Loucy (cell line): ENCODE data around the gene HOXB3.

Source experiments
- H2AFZ ChIP-seq: fragments of 200-600 bp; sonication (generic); 2 replicates; pipeline ENCODE4 v1.6.0; 2016; ENCODE audit warnings: antibody characterized with exemption, mild to moderate bottlenecking, low read length, moderate library complexity
- H3F3A ChIP-seq: fragments of 200-600 bp; 2 replicates; pipeline ENCODE4 v1.6.0; 2016; ENCODE audit warnings: antibody characterized with exemption, low read depth, mild to moderate bottlenecking
- H3K27me3 ChIP-seq: fragments of 200-600 bp; sonication (generic); 2 replicates; pipeline ENCODE4 v1.6.1; 2014; ENCODE audit warnings: low read length, mild to moderate bottlenecking; ENCODE audit not compliant: insufficient read depth, poor library complexity, severe bottlenecking
- H3K36me3 ChIP-seq: fragments of 200-600 bp; sonication (generic); 2 replicates; pipeline ENCODE4 v1.6.1; 2016; ENCODE audit warnings: low read length; ENCODE audit not compliant: insufficient read depth
- H3K4me1 ChIP-seq: fragments of 200-600 bp; sonication (generic); 2 replicates; pipeline ENCODE4 v1.5.1; 2014; ENCODE audit warnings: low read length, mild to moderate bottlenecking; ENCODE audit not compliant: insufficient read depth, poor library complexity, severe bottlenecking
- H3K4me2 ChIP-seq: fragments of 200-600 bp; sonication (generic); 2 replicates; pipeline ENCODE4 v1.6.0; 2014; ENCODE audit warnings: antibody characterized with exemption, low read length, low read depth, mild to moderate bottlenecking; ENCODE audit not compliant: poor library complexity, severe bottlenecking
- H3K4me3 ChIP-seq: fragments of 200-600 bp; sonication (generic); 2 replicates; pipeline ENCODE4 v1.5.1; 2014; ENCODE audit warnings: low read length, mild to moderate bottlenecking, mixed read lengths; ENCODE audit not compliant: poor library complexity, severe bottlenecking
- H3K79me2 ChIP-seq: fragments of 200-600 bp; sonication (generic); 2 replicates; pipeline ENCODE4 v1.6.1; 2014; ENCODE audit warnings: low read length; ENCODE audit not compliant: insufficient read depth
- H3K9ac ChIP-seq: fragments of 200-600 bp; sonication (generic); 2 replicates; pipeline ENCODE4 v1.6.0; 2014; ENCODE audit warnings: mild to moderate bottlenecking, low read depth, low read length, moderate library complexity; ENCODE audit not compliant: poor library complexity, severe bottlenecking
- H3K9me2 ChIP-seq: fragments of 200-600 bp; sonication (generic); replicated peaks from 2 replicates; pipeline ENCODE4 v1.6.1; 2016; ENCODE audit warnings: low read depth, low read length, mixed read lengths
- H3K9me3 ChIP-seq: fragments of 200-600 bp; sonication (generic); 2 replicates; pipeline ENCODE4 v1.6.1; 2014; ENCODE audit warnings: mild to moderate bottlenecking, antibody characterized with exemption, low read length, low read depth; ENCODE audit not compliant: insufficient read depth
- H4K20me1 ChIP-seq: fragments of 200-600 bp; sonication (generic); 2 replicates; pipeline ENCODE4 v1.6.0; 2014; ENCODE audit warnings: antibody characterized with exemption, low read length, mild to moderate bottlenecking; ENCODE audit not compliant: insufficient read depth, poor library complexity, severe bottlenecking
- CTCF ChIP-seq: fragments of 200-600 bp; sonication (generic); conservative IDR thresholded peaks from 2 replicates; pipeline ENCODE4 v1.5.1; 2014; ENCODE audit warnings: mild to moderate bottlenecking, antibody characterized with exemption, low read length
- EZH2phosphoT487 ChIP-seq: fragments of 200-600 bp; IDR thresholded peaks from 2 replicates; pipeline ENCODE4 v1.6.1; 2018; ENCODE audit warnings: antibody characterized with exemption, mild to moderate bottlenecking, moderate library complexity, borderline replicate concordance

The HOXB3 gene

DNA sequence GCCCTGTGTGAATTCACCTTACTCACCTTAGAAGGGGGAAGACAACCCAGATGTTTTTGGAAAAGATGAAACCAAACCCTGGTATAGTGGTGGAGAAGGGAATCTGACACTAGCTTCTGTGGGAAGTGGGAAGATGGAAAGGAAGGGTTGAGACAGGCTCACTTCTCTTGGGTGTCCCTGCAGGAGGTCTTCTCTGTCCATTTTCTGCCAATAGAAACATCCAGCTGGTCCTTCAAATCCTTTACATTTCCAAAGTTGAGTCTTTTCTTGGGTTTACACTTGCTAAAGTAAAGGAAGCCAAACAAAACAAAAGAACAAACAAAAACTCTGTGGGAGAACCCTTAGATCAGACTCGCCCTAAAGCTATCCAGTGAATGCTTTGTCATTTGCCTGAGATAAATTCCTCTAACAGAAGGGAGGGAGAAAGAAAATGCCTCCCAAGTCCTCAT is 69.4 kb downstream of the HOXB3 start:
- Histone ChIP-seq H2AFZ (no peak overlapping the region), H3K4me2 (no peak overlapping the region), H3K27me3 (no peaks in the 10 kb centered on the region), H4K20me1 (no peaks in the 10 kb centered on the region), H3F3A (no peaks in the 10 kb centered on the region; the same call in 1 of the 2 replicates), H3K79me2 (no peaks in the 10 kb centered on the region), H3K9me3 (no peaks in the 10 kb centered on the region), H3K4me1 (peaks cover 7% of the 10 kb centered on the region), H3K36me3 (no peaks in the 10 kb centered on the region), H3K4me3 (no peak overlapping the region), H3K9me2 (no peaks in the 10 kb centered on the region), H3K9ac (no peak overlapping the region)
- TF ChIP-seq EZH2phosphoT487 (no peak), CTCF (no peak)

DNA sequence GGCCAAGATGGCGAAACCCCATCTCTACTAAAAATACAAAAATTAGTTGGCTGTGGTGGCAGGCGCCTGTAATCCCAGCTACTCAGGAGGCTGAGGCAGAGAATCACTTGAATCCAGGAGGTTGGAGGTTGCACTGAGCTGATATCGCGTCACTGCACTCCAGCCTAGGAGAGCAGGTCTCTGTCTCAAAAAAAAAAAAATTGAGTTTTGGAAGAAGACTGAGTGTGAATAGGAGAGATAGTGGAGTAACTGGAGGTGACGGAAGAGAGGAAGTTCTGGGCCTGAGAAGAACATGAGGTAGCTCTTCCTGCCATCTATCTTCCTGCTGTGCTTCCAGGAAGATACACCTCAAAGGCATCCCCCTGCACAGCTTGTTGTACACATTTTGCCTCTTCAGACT is 70.6 kb downstream of the HOXB3 start:
- Histone ChIP-seq H3K79me2 (no peaks in the 10 kb centered on the region), H3K9ac (no peak overlapping the region), H3K4me3 (no peak overlapping the region), H3K27me3 (no peaks in the 10 kb centered on the region), H3F3A (no peaks in the 10 kb centered on the region; the same call in 1 of the 2 replicates), H4K20me1 (no peaks in the 10 kb centered on the region), H2AFZ (no peak overlapping the region), H3K9me2 (no peaks in the 10 kb centered on the region), H3K4me1 (peaks cover 11% of the 10 kb centered on the region), H3K4me2 (no peak overlapping the region), H3K36me3 (no peaks in the 10 kb centered on the region), H3K9me3 (no peaks in the 10 kb centered on the region)
- TF ChIP-seq EZH2phosphoT487 (no peak), CTCF (no peak)

- Histone ChIP-seq H3K9me3 (no peaks in the 10 kb centered on the region), H3K36me3 (no peaks in the 10 kb centered on the region), H3K4me2 (no peak overlapping the region), H4K20me1 (no peaks in the 10 kb centered on the region), H3K4me3 (no peak overlapping the region), H3K9ac (no peak overlapping the region), H3K27me3 (no peaks in the 10 kb centered on the region), H3K9me2 (no peaks in the 10 kb centered on the region), H3K4me1 (peaks cover 21% of the 10 kb centered on the region), H3F3A (no peaks in the 10 kb centered on the region; the same call in 1 of the 2 replicates), H3K79me2 (no peaks in the 10 kb centered on the region), H2AFZ (no peak overlapping the region)
- TF ChIP-seq CTCF (no peak), EZH2phosphoT487 (no peak)
Measured at GRCh38 chr17:48517478-48517877, 72.6 kb downstream of the HOXB3 start.
